Coronary artery (tissue), 2 donors: Measurements from ENCODE around the gene KCNA5.

Source experiments
- DNase-seq: peaks from one replicate; pipeline ENCODE4 v3.0.0-alpha.2; 2017; ENCODE audit warnings: low spot score
- H3K27ac ChIP-seq, 2 donors: fragments of 200-600 bp; sonication (generic); one replicate each; pipeline ENCODE4 v1.5.1; 2016 to 2019
- H3K4me3 ChIP-seq: fragments of 200-600 bp; sonication (generic); 2 replicates; pipeline ENCODE4 v1.5.1; 2016; ENCODE audit warnings: mild to moderate bottlenecking, moderate library complexity
- CTCF ChIP-seq: fragments of 200-600 bp; sonication (generic); IDR thresholded peaks from one replicate; pipeline ENCODE4 v1.5.1; 2019; ENCODE audit warnings: antibody characterized with exemption

KCNA5 gene

GRCh38 chr12:5016526-5016925, 27.2 kb upstream of the KCNA5 start:
- DNase-seq = no peak
- Histone ChIP-seq H3K4me3 (no peak overlapping the region), H3K27ac (no peak overlapping the region)
- TF ChIP-seq CTCF = no peak

- DNase-seq = no peak
- H3K4me3 ChIP-seq = no peak overlapping the region
- no peak for TF ChIP-seq CTCF
- H3K27ac ChIP-seq = no peak overlapping the region
Observed at GRCh38 chr12:5017638-5018348, 25.9 kb upstream of the KCNA5 start.

- DNase-seq = no peak
- Histone ChIP-seq H3K4me3 (no peak overlapping the region), H3K27ac (no peak overlapping the region)
- TF ChIP-seq CTCF = no peak
Observed at GRCh38 chr12:5018677-5019076, 25.0 kb upstream of the KCNA5 start.

GRCh38 chr12:5022025-5022424, 21.7 kb upstream of the KCNA5 start:
- H3K4me3 ChIP-seq = no peak overlapping the region
- no peak overlapping the region for H3K27ac ChIP-seq
- no peak for DNase-seq
- no peak for TF ChIP-seq CTCF

GRCh38 chr12:5022465-5023061, 21.1 kb upstream of the KCNA5 start:
- peak; percentile 87 for TF ChIP-seq CTCF
- no peak overlapping the region for H3K27ac ChIP-seq
- H3K4me3 ChIP-seq = no peak overlapping the region
- no peak for DNase-seq

GRCh38 chr12:5023842-5024241, 19.8 kb upstream of the KCNA5 start:
- Histone ChIP-seq H3K27ac (no peak overlapping the region), H3K4me3 (no peak overlapping the region)
- TF ChIP-seq CTCF = no peak
- DNase-seq = no peak

- TF ChIP-seq CTCF = no peak
- no peak for DNase-seq
- Histone ChIP-seq H3K27ac (peak overlapping the region in 1 of 2 donors; percentile 12), H3K4me3 (no peak overlapping the region)
Observed at GRCh38 chr12:5026342-5026938, 17.2 kb upstream of the KCNA5 start.
